Testis (tissue), 2 donors: Measurements from ENCODE around the gene DGKB.

Experiments
- POLR2A ChIP-seq: fragments of 450-650 bp; IDR thresholded peaks from one replicate; pipeline ENCODE4 v1.6.1; 2017; ENCODE audit warnings: antibody characterized with exemption, mild to moderate bottlenecking, moderate library complexity
- TF ChIP-seq, protein P1 (sequence below), 3 experiments: fragments of 450-650 bp in 2 of 3; fragments of 200-600 bp in 1 of 3; sonication (generic) in 1 of 3; IDR thresholded peaks; one replicate each; pipeline ENCODE4 v1.5.1; 2016 to 2019; ENCODE audit warnings: antibody characterized with exemption in 3 of 3, mild to moderate bottlenecking in 2 of 3, moderate library complexity in 1 of 3

DNA sequence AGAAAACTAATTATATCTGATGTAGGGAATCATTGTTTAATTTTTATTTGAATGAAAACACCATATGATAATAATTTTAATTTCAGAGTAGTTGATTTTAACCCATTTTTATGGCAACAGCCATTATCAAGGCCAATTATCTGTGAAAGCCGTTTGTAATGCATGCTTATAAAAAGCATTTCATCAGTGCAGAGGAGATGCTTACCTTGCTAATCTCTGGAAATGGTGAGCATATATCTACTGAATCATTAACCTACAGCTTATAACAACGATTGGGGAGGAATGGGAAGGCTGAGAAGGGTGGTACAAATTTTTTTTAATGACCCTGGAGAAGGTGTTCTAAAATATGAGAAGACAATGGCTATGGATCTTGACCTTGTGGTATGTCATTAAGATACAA lies 235.6 kb downstream of the DGKB start:
- TF ChIP-seq, protein P1, sequence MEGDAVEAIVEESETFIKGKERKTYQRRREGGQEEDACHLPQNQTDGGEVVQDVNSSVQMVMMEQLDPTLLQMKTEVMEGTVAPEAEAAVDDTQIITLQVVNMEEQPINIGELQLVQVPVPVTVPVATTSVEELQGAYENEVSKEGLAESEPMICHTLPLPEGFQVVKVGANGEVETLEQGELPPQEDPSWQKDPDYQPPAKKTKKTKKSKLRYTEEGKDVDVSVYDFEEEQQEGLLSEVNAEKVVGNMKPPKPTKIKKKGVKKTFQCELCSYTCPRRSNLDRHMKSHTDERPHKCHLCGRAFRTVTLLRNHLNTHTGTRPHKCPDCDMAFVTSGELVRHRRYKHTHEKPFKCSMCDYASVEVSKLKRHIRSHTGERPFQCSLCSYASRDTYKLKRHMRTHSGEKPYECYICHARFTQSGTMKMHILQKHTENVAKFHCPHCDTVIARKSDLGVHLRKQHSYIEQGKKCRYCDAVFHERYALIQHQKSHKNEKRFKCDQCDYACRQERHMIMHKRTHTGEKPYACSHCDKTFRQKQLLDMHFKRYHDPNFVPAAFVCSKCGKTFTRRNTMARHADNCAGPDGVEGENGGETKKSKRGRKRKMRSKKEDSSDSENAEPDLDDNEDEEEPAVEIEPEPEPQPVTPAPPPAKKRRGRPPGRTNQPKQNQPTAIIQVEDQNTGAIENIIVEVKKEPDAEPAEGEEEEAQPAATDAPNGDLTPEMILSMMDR (IDR thresholded peaks at IDR 0.05): no peak
- TF ChIP-seq POLR2A: no peak
